Measurements from ENCODE around the gene CARD11. TPM values are rescaled to one million over a fixed set of nuclear protein-coding genes. Genes with fewer than 3 reads are reported as not detected.

The CARD11 gene
- total RNA-seq, 4 donors from 2014 or later, result 0.26 to 2.0 (median 0.70) TPM

DNA sequence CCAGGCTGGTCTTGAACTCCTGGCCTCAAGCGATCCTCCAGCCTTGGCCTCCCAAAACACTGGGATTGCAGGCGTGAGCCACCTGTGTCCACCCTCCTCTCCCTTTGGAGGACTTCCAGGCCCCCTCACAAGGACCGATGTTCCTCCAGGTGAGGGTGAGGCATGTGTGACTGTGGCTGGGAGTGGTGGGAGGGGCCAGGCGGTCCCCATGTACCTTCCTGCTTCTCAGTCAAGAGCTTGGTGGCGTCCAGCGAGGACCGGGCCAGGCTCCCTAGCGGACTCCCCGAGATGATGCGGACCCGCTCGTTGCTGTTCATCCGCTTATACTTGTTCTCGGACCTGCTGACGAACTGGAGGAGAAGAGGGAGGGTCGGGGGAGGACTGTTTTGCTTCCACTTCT is 128.6 kb downstream of the CARD11 start:
- Histone ChIP-seq H3K27ac (replicated peaks in 1 of 4) (no peak overlapping the region), H3K9me3 (no peaks in the 10 kb centered on the region), H3K36me3 (no peaks in the 10 kb centered on the region), H3K27me3 (peaks cover 0 to 54% (median 0%) of the 10 kb centered on the region in 4 donors), H3K4me3 (no peak overlapping the region), H3K4me1 (no peaks in the 10 kb centered on the region)
- intact Hi-C loops (cut with DNase I), result no loop called here
- TF ChIP-seq CTCF (IDR thresholded peaks at IDR 0.05) (no peak), POLR2AphosphoS5 (IDR thresholded peaks at IDR 0.05) (no peak), POLR2A (IDR thresholded peaks at IDR 0.05; ENCODE audit: low read depth) (no peak), EP300 (IDR thresholded peaks at IDR 0.05) (no peak)
- no peak for DNase-seq (ENCODE audit: extremely low spot score)
- 87% methylated on average over 16 of the region's 16 CpGs for WGBS

GRCh38 chr7:2913760-2914387 is 129.8 kb downstream of the CARD11 start:
- H3K27me3 ChIP-seq, result peaks cover 0 to 42% (median 0%) of the 10 kb centered on the region in 4 donors
- no peak for DNase-seq (ENCODE audit: extremely low spot score)
- no peak overlapping the region for H3K4me3 ChIP-seq
- no peak for TF ChIP-seq POLR2AphosphoS5 (IDR thresholded peaks at IDR 0.05)
- no peak for TF ChIP-seq EP300 (IDR thresholded peaks at IDR 0.05)
- no peak for TF ChIP-seq POLR2A (IDR thresholded peaks at IDR 0.05; ENCODE audit: low read depth)
- no peak for TF ChIP-seq CTCF (IDR thresholded peaks at IDR 0.05)
- no peaks in the 10 kb centered on the region for H3K4me1 ChIP-seq
- intact Hi-C loops (cut with DNase I), result no loop called here
- 90% methylated on average over 20 of the region's 26 CpGs for WGBS
- H3K27ac ChIP-seq (replicated peaks in 1 of 4), result no peak overlapping the region
- no peaks in the 10 kb centered on the region for H3K36me3 ChIP-seq
- no peaks in the 10 kb centered on the region for H3K9me3 ChIP-seq

- Histone ChIP-seq H3K27me3 (peaks cover 0 to 32% (median 0%) of the 10 kb centered on the region in 4 donors), H3K4me1 (no peaks in the 10 kb centered on the region), H3K4me3 (no peak overlapping the region), H3K27ac (replicated peaks in 1 of 4) (no peak overlapping the region), H3K9me3 (no peaks in the 10 kb centered on the region), H3K36me3 (no peaks in the 10 kb centered on the region)
- WGBS, result 83% methylated on average over 7 of the region's 16 CpGs
- DNase-seq (ENCODE audit: extremely low spot score), result no peak
- no peak for TF ChIP-seq POLR2A (IDR thresholded peaks at IDR 0.05; ENCODE audit: low read depth)
- TF ChIP-seq EP300 (IDR thresholded peaks at IDR 0.05), result no peak
- TF ChIP-seq POLR2AphosphoS5 (IDR thresholded peaks at IDR 0.05), result no peak
- TF ChIP-seq CTCF (IDR thresholded peaks at IDR 0.05), result no peak
- intact Hi-C loops (cut with DNase I), result no loop called here
These were observed 130.8 kb downstream of the CARD11 start for GRCh38 chr7:2912684-2913439.

- no peak overlapping the region for H3K27ac ChIP-seq (replicated peaks in 1 of 4)
These were observed 132.2 kb downstream of the CARD11 start for GRCh38 chr7:2911466-2911865.

More at GRCh38 chr7:2911466-2911865, 132.2 kb downstream of the CARD11 start:
- no peak for DNase-seq (ENCODE audit: extremely low spot score)
- H3K27me3 ChIP-seq, result peaks cover 0 to 32% (median 0%) of the 10 kb centered on the region in 4 donors
- intact Hi-C loops (cut with DNase I), result no loop called here
- no peaks in the 10 kb centered on the region for H3K36me3 ChIP-seq
- no peaks in the 10 kb centered on the region for H3K4me1 ChIP-seq
- no peaks in the 10 kb centered on the region for H3K9me3 ChIP-seq
- no peak overlapping the region for H3K4me3 ChIP-seq
- TF ChIP-seq CTCF (IDR thresholded peaks at IDR 0.05) (no peak), POLR2A (IDR thresholded peaks at IDR 0.05; ENCODE audit: low read depth) (no peak), POLR2AphosphoS5 (IDR thresholded peaks at IDR 0.05) (no peak), EP300 (IDR thresholded peaks at IDR 0.05) (no peak)
- WGBS, result 64% methylated on average over 12 of the region's 13 CpGs

All from esophagus muscularis mucosa (tissue), 4 donors.